HG03066 (cell line): ENCODE results near the gene METTL13.

ENCODE experiments used
- ATAC-seq: cut with Tn5 transposase; IDR thresholded peaks from one replicate; pipeline ENCODE4 v1.9.1; 2021; ENCODE audit warnings: low read depth; ENCODE audit not compliant: unreplicated experiment

The METTL13 gene

DNA sequence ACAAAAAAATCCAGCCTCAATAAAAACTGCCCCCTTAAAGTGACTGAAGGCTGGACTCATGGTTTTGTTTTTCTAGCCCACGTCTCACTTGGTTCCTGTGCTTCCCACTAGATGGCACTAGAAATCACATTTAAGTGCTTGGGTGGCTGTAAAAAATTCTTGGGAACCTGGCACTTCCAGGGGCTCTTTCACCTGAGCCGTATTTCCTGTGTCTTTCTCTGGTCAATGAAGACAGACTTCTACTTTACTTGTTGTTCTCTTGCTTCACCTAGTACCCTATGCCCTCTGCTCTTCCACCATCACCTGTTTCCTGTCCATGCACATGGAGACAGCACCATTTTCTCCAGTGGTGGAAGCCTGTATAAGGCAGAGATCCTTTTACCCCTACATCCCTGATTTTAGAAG lies 20.0 kb downstream of the METTL13 start:
- ATAC-seq = no peak

DNA sequence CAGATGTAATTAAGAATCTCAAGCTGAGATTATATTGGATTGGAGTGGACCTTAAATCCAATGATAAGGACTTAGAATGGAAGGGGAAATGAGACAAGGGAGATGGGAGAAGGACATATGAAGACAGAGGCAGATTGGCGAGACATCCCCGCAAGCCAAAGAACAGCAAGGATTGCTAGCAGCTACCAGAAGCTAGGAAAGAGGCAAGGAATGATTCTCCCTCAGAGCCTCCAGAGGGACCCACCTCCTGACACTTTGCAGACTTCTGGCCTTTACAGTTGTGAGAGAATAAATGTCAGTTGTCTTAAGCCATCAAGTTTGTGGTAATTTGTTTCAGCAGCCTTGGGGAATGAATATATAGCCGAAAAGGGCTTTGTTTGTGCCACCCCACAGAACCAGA lies 20.7 kb downstream of the METTL13 start:
- no peak for ATAC-seq

DNA sequence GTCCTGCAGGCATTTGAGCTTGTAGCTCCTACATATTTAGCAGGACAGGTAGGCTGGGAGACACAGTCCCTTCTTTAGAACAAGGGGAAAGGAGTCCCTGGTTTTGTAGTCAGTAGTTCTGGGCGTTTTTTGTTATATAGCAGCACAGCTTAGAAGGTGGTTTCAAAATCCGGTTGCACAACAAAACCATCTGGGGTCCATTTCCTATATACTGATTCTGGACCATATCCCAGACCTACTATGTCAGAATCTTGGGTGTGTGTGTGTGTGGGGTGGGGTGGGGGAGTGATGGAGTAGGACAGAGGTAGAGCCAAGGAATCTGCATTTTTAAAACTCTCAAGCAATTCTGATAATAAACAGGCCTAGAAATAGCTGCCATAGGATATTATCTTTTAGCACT lies 21.6 kb downstream of the METTL13 start:
- no peak for ATAC-seq

DNA sequence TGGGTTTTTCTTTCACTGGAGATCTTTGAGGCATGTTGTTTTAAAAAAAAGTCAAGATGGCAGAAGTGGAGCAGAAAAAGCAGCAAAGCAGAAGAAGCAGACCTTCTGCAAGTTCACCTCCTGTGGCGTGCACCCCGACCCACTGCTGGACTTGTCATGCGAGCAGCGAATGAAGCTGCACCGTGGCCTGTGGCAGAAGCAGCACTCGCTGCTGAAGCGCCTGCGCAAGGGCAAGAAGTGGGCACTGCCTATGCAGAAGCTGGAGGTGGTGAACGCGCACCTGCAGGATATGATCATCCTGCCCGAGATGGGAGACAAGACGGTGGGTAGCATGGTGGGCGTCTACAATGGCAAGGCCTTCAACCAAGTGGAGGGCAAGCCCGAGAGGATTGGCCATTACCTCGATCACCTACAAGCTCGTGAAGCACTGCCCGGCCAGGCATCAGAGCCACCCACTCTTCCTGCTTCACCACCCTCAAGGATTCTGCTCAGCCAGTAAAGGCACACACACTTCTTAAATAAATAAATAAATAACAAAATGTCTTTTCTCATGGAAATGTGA lies 22.1 kb downstream of the METTL13 start:
- ATAC-seq = no peak

DNA sequence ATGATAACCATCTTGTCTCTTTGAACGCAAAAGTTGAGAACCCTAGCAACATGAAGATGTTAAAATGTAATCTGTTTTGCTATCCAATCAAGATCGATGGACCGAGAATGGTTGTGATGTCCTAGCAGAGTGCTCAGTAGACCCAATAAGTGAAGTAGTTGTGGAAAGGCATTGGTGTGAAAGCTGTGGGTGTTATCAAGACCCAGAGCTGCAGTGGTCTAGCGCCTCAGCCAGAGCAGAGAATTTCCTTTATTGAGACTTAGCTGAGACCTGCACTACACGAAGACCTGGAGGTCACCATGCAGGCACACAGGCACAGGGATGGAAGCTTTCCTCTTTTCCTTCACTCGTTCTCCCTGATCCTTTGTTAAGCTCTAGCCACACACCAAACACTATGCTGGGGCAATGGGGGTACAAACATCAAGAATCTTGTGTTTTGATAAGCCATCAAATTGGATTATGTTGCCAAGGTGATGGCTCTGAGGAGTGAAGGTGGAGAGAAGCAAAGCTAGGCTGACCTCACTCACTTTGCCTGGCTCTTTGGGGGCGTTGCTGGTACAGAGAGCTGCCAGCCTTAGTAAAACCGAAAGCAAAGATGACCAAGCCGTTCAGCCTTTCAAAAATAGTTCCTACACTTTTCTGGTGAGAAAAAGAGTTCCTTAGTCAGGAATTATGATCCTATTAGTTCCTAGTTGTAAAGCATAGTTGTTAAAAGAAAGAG lies 24.1 kb downstream of the METTL13 start:
- ATAC-seq = peak; percentile 81

DNA sequence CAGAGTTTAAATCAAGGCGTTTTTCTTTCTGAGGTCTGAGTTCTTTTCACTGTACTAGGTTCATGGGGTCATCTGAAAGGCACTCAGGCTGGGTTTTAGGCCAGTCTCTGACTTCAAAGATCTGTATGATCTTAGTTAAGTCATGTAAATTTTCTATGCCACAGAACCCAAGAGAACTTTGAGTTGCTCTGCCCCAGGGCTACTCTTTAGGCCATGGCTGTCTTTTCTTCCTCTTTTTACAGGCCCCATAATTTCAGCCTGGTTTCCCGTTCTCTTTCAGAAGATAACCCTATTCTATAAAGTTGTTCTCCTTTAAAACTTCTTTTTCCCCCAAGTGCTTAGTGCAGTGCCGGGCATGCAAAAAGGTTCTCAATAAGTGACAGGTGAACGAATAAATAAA lies 26.1 kb downstream of the METTL13 start:
- ATAC-seq = no peak

DNA sequence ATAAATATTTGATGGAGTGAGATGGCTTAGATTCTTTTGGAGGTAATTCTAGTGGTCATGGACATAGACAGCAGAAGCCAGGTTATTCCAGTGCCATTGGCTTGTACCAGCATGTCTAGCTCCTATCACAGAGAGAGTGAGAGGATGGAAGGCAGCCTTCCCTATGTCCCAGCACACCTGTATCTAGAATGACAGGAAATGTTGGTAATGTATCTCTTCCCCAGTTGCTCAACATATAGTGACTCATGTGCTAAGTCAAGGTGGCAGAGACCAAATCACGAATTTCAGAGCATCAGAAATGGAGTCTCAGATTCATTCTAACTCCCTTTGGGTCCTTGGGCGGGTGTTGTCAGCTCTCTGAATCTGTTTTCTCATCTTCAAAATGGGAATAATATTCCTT lies 28.4 kb downstream of the METTL13 start:
- ATAC-seq = no peak

DNA sequence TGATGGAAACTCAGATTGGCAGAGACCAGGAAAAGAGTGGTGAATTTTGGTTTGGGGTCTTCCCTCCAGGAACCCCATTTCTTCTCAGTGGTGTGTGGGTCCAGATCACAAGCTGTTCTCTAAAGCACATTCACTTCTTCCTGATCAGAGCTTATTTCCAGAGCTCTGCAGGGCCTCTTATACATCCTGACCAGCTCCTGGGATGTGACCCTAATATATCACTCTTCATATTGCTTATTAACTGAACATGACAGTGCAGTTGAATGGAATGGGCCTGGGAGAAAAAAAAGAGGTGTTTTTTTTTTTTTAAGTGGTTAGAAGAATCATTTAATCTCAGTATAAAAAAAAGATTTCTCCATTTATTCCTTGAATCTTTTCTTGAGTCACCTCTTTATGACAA lies 30.2 kb downstream of the METTL13 start:
- no peak for ATAC-seq

DNA sequence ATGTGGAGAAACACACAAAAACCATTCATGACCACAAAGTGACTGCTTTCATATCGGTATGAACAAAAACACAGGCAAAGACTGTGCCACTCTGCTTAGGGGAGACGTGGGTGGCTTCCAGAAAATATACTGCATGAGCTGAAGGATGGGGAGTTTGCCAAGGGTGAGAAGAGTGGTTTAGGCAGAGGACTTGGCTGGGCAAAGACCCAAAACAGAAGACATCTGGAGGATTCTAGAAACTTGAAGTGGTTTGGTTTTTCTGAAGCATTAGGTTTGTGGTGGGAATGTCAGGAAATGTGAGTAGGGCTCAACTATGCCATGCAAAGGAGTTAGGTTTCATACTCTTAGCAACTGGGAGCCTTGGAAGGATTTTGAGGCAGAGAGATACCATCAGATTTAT lies 33.2 kb downstream of the METTL13 start:
- no peak for ATAC-seq

DNA sequence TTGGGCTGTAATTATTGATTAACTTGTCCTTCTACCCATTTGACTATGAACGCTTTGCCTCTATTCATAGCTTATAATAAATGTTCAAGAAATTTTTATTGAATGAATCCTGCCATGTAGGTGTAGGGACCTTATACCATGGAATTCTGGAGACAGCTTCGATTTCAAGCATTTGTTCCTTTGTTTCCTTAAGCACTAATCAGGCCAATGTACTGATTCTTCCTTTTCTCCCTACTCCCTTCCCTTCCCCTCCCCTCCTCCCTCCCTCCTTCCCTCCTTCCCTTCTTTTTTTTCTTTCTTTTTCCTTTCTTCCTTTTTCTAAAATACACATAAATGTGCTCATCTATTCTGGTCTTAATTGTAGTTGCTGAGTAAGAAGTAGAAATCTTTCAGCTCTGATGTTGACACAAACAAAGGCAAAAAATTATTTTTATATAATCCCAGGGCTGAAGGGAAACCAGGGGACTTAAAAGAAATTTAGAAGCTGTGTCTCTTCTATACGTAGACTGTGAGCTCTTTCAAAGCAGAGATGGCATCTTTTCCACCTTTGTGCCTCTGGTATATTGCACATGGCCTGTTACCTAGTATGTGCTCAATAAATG lies 34.9 kb downstream of the METTL13 start:
- ATAC-seq = no peak

DNA sequence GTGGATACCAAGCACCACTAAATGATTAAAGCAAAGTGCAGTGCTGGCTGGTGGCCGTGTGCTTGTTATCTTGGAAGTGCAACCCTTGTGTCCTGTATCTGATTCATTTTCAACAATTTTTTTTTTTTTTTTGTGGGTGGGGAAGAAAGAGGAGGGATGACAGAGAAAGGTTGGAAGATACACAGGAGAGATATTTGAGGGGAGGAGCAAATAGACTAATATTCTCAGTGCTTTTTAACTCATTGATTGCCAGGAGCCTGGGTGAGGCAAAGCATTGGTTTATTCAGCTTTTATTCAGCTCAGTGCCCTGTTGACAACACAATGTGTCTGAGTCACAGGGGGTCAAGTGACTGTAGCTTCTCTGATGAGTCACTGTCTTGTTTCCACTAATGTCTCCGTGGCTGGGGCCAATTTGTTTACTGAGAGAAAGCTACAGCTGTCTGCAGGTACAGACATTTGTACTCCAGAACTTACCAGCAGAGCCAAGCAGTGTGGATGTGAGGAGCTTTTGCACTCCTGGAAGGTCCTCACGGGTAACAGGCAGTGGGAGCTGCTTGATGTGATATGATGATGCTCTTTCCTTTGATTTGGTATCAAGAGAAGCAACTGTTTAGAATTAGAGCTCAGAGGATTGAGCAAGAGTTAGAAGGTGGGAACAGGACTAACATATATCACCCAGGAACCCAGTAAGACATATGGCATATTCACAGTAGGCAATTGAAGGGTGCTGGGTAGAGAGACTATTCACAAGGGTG lies 36.2 kb downstream of the METTL13 start:
- no peak for ATAC-seq

DNA sequence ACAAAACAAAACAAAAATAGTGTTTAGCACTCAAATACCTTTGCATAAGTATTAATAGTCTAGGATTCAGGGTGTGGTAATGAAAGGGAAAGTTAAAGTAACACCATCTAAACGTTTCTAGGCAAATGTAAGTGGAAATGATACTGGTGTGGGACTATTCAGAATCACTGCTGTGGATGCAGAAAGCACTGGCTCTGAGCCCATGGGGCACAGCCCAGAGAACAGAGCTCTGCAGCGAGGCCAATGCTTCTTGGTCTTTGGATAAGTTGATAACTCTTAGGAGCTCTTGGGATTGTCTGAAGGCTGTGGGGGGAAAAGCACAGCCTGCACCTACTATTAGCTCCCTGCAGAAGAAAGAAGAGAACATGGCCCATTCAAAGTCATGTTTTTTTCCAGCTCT lies 38.5 kb downstream of the METTL13 start:
- no peak for ATAC-seq

DNA sequence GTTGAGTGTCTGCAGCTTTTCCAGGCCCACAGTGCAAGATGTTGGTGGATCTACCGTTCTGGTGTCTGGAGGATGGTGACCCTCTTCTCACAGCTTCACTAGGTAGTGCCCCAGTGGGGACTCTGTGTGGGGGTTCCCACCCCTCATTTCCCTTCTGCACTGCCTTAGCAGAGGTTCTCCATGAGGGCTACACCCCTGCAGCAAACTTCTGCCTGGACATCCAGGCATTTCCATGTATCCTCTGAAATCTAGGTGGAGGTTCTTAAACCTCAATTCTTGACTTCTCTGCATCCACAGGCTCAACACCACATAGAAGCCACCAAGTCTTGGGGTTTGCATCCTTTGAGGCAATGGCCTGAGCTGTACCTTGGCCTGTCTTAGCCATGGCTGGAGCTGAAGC lies 45.5 kb downstream of the METTL13 start:
- ATAC-seq = no peak

DNA sequence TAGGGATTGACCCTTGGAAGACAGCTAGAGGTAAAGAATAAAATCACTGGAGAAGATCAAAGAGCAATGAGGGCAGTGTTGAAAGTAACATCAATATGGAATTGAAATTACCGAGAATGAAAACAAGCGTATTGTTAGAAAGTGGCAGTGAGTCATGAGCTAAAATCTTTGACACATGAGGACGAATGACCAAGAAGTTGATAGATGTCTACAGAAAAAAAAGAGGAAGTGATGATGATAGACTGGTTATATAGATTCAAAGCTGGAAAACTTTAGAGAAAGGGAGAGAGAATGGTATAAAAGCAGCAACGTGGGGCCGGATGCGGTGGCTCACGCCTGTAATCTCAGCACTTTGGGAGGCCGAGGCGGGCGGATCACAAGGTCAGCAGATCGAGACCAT lies 47.3 kb downstream of the METTL13 start:
- no peak for ATAC-seq

DNA sequence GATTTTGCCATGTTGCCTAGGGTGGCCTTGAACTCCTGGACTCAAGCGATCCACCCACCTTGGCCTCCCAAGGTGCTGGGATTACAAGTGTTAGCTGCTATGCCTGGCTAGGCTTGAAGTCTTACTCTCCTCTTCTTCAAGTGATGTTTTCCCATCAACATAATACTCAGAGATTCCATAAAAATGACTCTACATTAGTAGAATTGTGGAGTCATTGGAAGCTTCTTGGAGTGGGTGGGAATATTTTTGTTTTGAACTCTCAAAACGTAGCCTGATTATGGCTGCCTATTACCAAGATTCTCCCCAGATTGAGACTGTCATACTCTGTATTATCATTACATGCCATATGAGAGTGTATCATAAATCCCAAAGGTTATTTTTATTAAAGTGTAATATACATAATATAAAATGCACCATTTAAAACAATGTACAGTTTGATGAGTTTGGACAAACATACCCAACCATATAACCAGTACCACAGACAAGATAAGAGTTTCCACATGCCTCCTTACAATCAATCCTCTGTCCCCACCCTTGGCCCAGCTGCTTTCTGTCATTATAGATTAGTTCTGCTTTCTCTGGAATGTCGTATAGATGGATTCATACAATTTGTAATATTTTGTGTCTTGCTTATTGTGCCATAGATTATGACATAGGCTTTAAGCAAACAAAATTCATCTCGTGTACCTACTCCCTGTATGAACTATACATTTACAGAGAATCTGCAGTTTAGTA lies 51.8 kb downstream of the METTL13 start:
- no peak for ATAC-seq

DNA sequence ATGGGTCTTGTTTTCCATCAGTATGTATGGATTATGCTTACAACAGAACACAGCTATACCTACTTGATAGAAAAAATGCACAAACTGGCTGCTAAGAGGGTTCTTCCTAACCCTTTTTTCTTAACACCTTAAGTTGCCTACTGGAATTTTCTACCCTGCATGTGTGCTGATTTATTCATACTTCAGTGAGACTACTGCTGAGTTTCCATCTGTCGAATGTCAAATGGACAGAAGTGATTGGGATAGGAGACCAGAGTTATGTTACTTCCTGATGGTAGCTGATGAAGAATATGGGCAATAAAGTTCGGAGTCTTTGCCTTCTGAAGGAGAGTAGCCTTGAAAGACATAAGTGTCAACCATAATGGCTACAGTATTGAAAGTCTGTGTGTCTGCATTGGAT lies 53.4 kb downstream of the METTL13 start:
- no peak for ATAC-seq

DNA sequence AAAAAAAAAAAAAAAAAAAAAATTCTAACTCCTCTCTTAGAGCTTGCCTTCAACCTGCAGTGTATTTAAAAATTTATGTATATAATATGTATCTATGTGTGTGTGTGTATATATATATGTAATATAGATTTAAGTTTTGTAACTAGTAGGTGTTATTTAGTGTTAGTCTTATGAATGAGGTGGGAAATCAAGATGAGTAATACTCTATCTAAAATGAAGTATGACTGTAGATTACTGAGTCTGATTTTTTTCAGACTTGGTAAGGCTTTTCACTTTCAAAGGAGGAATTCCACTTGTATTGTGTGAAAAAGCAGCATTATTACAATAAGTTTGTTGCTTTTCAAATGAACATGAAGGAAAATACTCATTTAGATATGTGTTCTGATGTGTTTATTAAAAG lies 54.4 kb downstream of the METTL13 start:
- ATAC-seq = no peak

DNA sequence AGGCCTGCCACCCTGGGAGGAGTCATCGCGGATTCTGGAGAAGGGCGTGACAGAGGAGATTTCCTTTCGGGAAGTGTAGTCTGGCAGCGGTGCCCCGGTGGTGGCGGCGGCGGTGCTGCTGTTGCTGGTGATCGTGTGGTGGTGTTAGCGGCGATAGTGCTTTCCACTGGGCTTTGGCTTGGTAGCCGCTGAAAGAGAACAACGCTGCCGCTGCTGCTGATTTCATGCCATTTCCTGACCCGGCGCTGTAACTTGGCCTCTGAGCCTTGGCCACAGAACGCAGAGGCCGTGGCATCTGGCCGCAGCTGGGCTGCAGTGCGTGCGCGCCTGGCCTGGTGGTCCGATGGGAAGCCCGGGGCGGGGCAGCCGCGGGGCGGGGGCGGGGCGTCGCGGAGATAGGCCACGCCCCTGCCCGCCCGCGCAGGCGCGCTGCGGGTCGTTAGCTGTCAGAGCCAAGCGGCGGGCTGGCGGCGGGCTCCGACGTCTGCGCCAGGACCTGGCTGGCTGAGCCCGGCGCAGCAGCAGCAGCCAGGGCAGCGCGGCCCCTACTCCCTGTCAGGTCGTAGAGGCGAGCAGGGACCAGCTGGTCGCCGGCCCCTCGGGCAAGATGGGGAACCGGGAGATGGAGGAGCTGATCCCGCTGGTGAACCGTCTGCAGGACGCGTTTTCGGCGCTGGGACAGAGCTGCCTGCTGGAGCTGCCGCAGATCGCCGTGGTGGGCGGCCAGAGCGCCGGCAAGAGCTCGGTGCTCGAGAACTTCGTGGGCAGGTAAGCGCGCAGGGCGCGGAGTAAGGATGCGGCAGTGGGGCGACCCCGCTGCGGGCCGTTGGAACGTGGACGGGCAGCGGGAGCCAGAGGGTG lies 59.8 kb downstream of the METTL13 start, which contains the start of gene DNM3:
Gene DNM3, plus strand, starts transcription at position 449 of the 861 bp plus-strand sequence. Its CDS starts 159 bp downstream, at position 608.
- peak; percentile 87 for ATAC-seq

DNA sequence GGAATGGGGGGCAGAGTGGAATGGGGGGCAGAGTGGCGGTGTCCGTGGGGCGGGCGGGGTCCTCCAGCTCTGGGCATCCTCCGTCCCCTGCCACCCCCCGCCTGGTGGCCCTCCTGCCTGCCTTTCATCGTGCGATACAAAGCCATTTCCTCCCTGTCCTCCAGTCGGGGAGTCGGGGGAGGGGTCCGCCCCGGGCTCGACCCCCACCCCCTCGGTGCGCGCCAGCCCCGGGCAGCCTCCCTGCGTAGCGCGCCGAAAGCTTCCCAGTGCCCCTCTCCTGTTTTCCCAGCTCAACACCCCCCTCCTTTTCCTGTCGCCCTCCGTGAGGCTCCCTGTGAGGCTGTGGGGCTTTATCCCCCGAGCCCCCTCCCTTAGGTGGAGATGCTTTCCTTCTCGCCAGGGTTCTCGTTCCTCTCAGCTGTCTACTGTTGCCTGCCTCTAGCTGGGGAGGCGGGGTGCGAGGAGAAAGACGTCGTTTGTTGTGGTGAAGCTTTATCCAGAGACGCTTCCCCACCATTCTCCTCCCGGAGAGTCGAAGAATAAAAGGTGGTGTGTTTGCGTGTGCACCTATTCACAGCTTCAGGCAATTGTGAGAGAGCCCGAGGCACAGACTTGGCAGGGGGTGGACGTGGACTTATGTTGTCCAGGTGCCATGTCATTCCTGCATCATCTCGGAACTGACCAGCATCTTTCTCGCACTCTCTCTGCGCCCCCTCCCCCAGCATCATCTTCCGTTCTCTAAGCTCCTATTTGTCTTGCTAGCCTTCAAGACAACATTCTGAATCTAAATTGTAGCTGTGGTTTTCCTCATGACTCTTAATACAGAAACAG lies 60.7 kb downstream of the METTL13 start:
- ATAC-seq = no peak
